GM12878 (cell line): ENCODE results near the gene HS6ST3.

Source experiments
- ATF2 ChIP-seq: IDR thresholded peaks from 2 replicates; pipeline ENCODE4 v1.6.1; 2012; ENCODE audit warnings: low read length, inconsistent platforms
- NR2F1 ChIP-seq: fragments of 450-650 bp; conservative IDR thresholded peaks from 2 replicates; pipeline ENCODE4 v1.6.1; 2017; ENCODE audit warnings: mild to moderate bottlenecking
- USF1 ChIP-seq: IDR thresholded peaks from 2 replicates; pipeline ENCODE4 v1.6.1; 2011; ENCODE audit warnings: borderline replicate concordance, low read depth, mild to moderate bottlenecking, moderate library complexity, mixed read lengths, low read length; ENCODE audit not compliant: insufficient read depth; ENCODE audit errors: extremely low read length

- TF ChIP-seq ATF2, result no peak
- no peak for TF ChIP-seq USF1
- no peak for TF ChIP-seq NR2F1
Observed at GRCh38 chr13:96397807-96398206, 307.9 kb downstream of the HS6ST3 start.
